Effector memory CD4-positive, alpha-beta T cell (primary cell): ENCODE results near the gene ATP13A4.

Experiments used
- DNase-seq, 3 donors: peaks; one replicate each; pipeline ENCODE4 v3.0.0-alpha.2; 2020
- H3K27ac ChIP-seq: 2 replicates; pipeline ENCODE4 v1.7.0; 2013; ENCODE audit warnings: mild to moderate bottlenecking, low read length, moderate library complexity; ENCODE audit not compliant: insufficient read depth, poor library complexity, severe bottlenecking
- H3K27me3 ChIP-seq: replicated peaks from 2 replicates; pipeline ENCODE4 v1.7.0; 2013; ENCODE audit warnings: mild to moderate bottlenecking, low read length; ENCODE audit not compliant: insufficient read depth, control insufficient read depth, poor library complexity, severe bottlenecking
- H3K36me3 ChIP-seq: 2 replicates; pipeline ENCODE4 v1.7.0; 2013; ENCODE audit warnings: mild to moderate bottlenecking, low read length, moderate library complexity; ENCODE audit not compliant: control insufficient read depth, insufficient read depth
- H3K4me1 ChIP-seq: 2 replicates; pipeline ENCODE4 v1.7.0; 2013; ENCODE audit warnings: low read length, mild to moderate bottlenecking; ENCODE audit not compliant: control insufficient read depth, insufficient read depth, poor library complexity, severe bottlenecking
- H3K4me3 ChIP-seq: 2 replicates; pipeline ENCODE4 v1.7.0; 2013; ENCODE audit warnings: low read length, low read depth, mild to moderate bottlenecking; ENCODE audit not compliant: insufficient read depth, poor library complexity, severe bottlenecking
- H3K9me3 ChIP-seq: 2 replicates; pipeline ENCODE4 v1.7.0; 2013; ENCODE audit warnings: mild to moderate bottlenecking, low read length, moderate library complexity; ENCODE audit not compliant: control insufficient read depth

Gene ATP13A4

DNA sequence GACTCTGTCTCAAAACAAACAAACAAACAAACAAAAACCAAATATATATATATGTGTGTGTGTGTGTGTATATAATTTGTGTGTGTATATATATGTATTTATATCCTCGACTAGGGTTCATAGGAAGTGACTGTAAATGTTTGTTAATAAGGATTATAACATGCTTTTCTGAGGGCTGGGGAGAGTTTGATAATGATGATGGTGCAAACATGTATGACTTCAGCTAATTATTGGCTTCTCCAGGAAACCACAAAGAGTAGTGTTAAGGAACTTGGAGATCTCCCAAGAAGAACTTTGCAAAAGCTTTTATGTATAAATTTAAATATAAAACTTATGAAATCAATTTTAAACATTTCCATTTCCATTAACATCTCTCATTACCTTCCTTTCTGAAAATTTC lies 34.4 kb upstream of the ATP13A4 start:
- no peaks in the 10 kb centered on the region for H3K36me3 ChIP-seq
- no peak overlapping the region for H3K27ac ChIP-seq
- no peaks in the 10 kb centered on the region for H3K27me3 ChIP-seq
- no peaks in the 10 kb centered on the region for H3K9me3 ChIP-seq
- no peak for DNase-seq
- H3K4me3 ChIP-seq, result no peak overlapping the region
- H3K4me1 ChIP-seq, result peaks cover 11% of the 10 kb centered on the region

DNA sequence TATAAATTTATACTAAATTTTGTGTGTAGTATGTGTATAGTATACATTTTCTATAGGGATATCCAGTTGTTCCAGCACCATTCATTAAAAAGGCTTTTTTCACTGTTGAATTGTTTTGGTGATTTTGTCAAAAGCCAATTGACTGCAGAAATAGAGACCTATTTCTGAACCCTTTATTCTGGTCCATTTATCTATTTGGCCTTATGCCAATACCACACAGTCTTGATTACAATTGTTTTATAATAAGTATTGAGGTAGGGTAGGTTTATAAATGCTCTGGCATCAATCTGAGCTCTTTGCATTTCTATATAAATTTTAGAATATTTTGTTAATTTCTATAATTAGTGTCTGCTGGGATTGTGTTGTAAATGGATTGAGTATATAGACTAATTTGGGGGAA lies 31.8 kb upstream of the ATP13A4 start:
- Histone ChIP-seq H3K9me3 (no peaks in the 10 kb centered on the region), H3K27ac (no peak overlapping the region), H3K27me3 (no peaks in the 10 kb centered on the region), H3K4me1 (no peaks in the 10 kb centered on the region), H3K4me3 (no peak overlapping the region), H3K36me3 (no peaks in the 10 kb centered on the region)
- DNase-seq, result no peak

DNA sequence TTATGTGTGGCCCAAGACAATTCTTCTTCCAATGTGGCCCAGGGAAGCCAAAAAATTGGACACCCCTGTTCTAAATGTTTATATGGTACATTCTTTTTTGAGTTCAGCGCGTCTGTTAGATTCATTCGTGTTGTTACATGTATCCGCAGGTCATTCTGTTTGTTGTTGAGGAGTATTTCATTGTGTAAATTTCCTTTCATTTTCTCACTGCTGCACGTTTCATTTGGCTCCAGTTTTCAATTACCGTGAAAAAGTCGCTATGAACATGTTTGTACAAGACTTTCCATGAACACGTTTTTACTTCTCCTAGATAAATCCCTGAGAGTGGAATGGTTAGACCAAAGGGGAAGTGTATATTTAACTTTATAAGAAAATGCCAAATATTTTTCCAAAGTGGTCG lies 30.8 kb upstream of the ATP13A4 start:
- Histone ChIP-seq H3K27ac (no peak overlapping the region), H3K4me3 (no peak overlapping the region), H3K27me3 (no peaks in the 10 kb centered on the region), H3K36me3 (no peaks in the 10 kb centered on the region), H3K9me3 (no peaks in the 10 kb centered on the region), H3K4me1 (no peaks in the 10 kb centered on the region)
- no peak for DNase-seq

DNA sequence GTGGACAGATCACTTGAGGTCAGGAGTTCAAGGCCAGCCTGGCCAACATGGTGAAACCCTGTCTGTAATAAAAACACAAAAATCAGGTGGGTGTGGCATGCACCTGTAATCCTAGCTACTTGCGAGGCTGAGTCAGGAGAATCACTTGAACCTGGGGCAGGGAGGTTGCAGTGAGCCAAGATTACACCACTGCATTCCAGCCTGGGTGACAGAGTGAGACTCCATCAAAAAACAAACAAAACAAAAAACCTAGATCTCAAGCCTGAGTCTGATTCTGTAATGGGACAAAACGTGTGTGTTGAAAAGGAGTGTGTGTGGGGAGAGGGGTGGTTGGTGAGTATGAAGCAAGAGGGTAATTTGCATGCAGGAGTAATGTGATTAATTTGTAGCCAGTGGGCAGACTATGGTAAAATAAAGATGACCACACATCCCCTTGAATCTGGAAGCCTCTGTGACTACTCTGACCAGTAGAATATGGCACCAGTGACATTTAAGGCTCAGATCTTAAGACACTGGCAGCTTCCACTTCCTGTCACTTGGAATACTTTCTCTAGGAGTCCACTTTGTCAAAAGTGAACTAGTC lies 19.9 kb upstream of the ATP13A4 start:
- Histone ChIP-seq H3K27me3 (no peaks in the 10 kb centered on the region), H3K36me3 (no peaks in the 10 kb centered on the region), H3K9me3 (no peaks in the 10 kb centered on the region), H3K27ac (no peak overlapping the region), H3K4me1 (no peaks in the 10 kb centered on the region), H3K4me3 (no peak overlapping the region)
- DNase-seq, result no peak

DNA sequence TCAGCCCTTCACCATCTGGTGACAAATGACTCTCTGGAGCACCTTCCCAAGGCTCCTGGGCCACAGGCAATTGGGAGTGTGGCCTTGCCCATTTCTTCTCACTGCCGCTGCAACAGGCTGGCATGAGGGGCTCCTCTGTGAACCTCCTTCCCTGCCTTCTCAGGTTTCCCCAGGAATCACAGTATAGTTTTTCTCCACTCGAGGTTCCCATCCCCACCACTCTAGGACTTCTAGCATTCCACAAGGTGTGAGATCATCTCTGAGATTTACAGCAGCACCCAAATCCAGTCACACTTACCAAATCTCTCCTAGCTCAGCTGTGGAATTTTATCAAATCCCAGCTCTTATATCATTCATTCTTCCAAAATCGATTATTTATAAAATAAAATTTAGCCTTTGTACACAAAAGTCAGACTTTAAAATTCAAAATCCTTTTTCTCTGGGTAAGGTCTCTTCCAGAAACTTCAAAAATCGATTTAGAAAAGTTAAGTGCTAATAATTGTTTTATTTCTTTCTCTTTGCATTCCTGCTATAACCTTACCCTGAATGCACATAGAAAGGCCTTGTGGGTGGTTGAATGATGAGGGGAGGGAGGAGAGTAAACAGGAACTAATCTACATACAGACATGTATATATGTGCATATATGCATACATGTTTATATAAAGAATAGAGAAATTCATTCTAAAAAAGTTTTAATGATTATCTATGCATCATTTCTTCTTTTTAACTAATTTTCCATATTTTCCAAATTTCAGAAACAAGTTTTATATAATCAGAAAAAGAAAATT lies 18.9 kb upstream of the ATP13A4 start:
- no peaks in the 10 kb centered on the region for H3K27me3 ChIP-seq
- no peak overlapping the region for H3K4me3 ChIP-seq
- H3K36me3 ChIP-seq, result no peaks in the 10 kb centered on the region
- no peak for DNase-seq
- no peaks in the 10 kb centered on the region for H3K4me1 ChIP-seq
- no peaks in the 10 kb centered on the region for H3K9me3 ChIP-seq
- H3K27ac ChIP-seq, result no peak overlapping the region

DNA sequence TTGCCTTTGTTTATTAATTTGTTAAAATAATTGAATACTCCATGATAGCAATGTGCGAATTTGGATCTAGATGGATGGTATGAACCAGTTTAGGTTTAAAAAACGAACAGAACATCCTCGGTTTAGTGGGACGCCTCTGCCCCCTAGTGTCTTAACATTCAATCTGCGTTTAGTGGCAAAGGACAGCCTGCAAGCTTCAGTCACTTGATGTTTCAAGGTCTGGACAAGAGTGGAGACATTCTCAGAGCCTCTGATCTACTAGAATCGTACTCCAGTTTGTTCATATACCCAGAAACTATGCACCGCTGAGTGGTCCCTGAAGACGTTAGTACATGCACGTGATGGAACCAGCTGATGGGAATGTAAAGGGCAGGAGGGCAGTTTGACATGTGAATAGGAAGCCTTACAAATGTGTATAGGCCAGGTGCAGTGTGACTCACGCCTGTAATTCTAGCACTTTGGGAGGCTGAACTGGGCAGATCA lies 17.8 kb upstream of the ATP13A4 start:
- no peaks in the 10 kb centered on the region for H3K36me3 ChIP-seq

DNA sequence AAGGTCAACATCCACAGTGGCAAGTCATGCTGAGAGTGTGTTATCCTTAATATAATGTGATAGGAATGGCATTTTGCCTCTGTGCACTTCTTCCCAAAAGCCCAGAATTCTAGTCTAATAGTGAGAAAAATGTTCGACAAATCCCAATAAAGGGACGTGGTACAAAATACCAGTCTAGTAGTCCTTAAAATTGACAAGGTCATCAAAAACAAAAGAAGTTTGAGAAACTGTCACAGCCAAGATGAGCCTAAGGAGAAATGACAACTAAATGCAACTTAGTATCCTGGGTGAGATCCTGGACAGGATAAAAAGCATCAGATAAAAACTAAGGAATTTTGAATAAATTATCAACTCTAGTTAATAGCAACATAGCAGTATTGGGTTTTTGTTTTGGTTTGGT lies 14.4 kb upstream of the ATP13A4 start:
- no peak for DNase-seq
- Histone ChIP-seq H3K4me1 (no peaks in the 10 kb centered on the region), H3K36me3 (no peaks in the 10 kb centered on the region), H3K9me3 (no peaks in the 10 kb centered on the region), H3K27ac (no peak overlapping the region), H3K27me3 (no peaks in the 10 kb centered on the region), H3K4me3 (no peak overlapping the region)

More for the DNA sequence above, 17.8 kb upstream of the ATP13A4 start:
- H3K9me3 ChIP-seq, result no peaks in the 10 kb centered on the region
- no peak overlapping the region for H3K27ac ChIP-seq
- no peaks in the 10 kb centered on the region for H3K27me3 ChIP-seq
- no peaks in the 10 kb centered on the region for H3K4me1 ChIP-seq
- DNase-seq, result peak in 1 of 3 donors; percentile 21
- no peak overlapping the region for H3K4me3 ChIP-seq

DNA sequence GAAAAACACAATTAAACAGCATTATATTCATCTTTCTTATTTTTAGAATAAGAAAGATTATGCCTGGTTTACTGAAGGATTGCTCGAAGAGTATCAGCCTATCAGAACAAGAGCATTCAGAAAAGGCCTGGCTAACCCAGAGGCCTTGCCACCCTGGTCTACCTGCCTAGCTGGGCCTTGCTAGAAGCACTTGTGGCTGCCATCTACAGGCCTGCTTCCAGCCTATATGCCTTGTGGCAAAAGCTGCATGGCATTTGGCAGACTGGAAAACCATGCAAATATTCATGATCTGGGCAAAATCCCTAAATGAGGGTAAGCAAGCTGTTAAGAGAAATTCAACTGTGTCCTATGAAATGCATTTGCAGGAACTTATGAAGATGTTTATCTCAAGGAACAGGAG lies 9.3 kb upstream of the ATP13A4 start:
- H3K27me3 ChIP-seq, result no peaks in the 10 kb centered on the region
- no peaks in the 10 kb centered on the region for H3K4me1 ChIP-seq
- no peak for DNase-seq
- H3K36me3 ChIP-seq, result no peaks in the 10 kb centered on the region
- H3K9me3 ChIP-seq, result no peaks in the 10 kb centered on the region
- no peak overlapping the region for H3K4me3 ChIP-seq
- no peak overlapping the region for H3K27ac ChIP-seq

DNA sequence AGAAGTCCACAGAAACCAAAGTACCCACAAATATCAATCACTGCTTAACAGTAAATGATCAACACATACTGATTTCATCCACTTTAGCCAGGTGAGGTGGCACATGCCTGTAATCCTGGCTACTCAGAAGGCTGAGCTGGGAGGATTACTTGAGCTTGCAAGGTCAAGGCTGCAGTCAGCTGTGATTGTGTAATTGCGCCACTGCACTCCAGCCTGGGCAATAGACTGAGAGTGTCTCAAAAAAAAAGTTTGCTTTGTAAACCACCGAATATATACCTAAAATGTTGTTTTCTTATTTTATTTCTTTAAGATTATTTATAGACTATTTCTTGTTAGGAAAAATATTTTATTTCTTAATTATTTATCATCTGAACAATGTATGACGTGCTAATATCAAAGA lies 8.7 kb upstream of the ATP13A4 start:
- DNase-seq, result no peak

DNA sequence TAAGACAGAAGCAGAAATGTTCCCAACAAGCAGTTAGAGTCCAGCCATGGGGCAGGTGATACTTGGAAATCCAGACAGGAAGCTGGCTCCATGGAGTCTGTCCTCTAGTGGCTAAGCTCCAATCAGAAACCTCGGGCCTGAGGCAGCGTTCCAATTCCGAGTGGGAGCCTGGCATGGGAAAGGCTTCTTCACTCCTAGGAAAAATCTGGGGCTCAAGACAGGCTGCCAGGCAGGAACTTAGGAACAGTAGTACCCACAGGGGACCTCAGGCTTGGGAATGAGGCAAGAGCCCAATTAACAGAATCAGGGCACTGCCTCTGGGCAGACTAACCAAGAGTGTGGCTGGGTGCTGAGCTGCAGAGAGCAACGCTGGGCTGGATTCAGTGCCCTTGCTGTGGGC lies 6.2 kb upstream of the ATP13A4 start:
- H3K27me3 ChIP-seq, result no peaks in the 10 kb centered on the region

More for the DNA sequence above, 8.7 kb upstream of the ATP13A4 start:
- Histone ChIP-seq H3K27me3 (no peaks in the 10 kb centered on the region), H3K9me3 (no peaks in the 10 kb centered on the region), H3K36me3 (no peaks in the 10 kb centered on the region), H3K4me3 (no peak overlapping the region), H3K4me1 (no peaks in the 10 kb centered on the region), H3K27ac (no peak overlapping the region)

More for the DNA sequence above, 6.2 kb upstream of the ATP13A4 start:
- no peaks in the 10 kb centered on the region for H3K9me3 ChIP-seq
- H3K27ac ChIP-seq, result no peak overlapping the region
- no peaks in the 10 kb centered on the region for H3K4me1 ChIP-seq
- no peaks in the 10 kb centered on the region for H3K36me3 ChIP-seq
- DNase-seq, result no peak
- no peak overlapping the region for H3K4me3 ChIP-seq
